ENCODE data around the gene MYH9. TPM values are rescaled to one million over a fixed set of nuclear protein-coding genes. Genes with fewer than 3 reads are reported as not detected.
"Not testable (repeated sequence)": the region's sequence is repeated elsewhere in the genome, so short reads cannot be mapped to it uniquely, and the experiment has no call there.

Gene MYH9
- polyA plus RNA-seq, 1 donor from 2014 or later: 7.1 TPM

DNA sequence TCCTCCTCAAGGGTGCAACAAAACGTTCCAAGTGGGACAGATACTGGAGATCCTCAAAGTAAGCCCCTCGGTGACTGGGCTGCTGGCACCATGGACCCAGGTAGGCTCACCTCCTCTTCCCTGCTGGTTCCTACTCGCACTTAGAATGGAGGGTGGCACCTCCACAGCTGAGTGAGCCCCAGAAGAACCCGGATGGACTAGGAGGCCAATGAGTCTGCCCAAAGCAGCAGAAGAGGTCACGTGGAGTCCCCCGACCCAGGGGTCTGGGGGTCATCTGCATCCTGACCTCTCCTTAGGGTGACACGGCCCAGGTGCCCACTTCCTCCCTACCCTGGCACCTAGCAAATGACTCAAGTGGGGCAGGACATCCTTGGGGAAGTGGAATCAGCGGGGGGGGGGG is 130.5 kb downstream of the MYH9 start:
- no peaks in the 10 kb centered on the region for H3K36me3 ChIP-seq (ENCODE audit: insufficient read depth, low read length)
- no peaks in the 10 kb centered on the region for H3F3A ChIP-seq (ENCODE audit: insufficient read depth, low read length, poor library complexity, severe bottlenecking)
- H3K9me2 ChIP-seq (ENCODE audit: insufficient read depth, low read length): no peaks in the 10 kb centered on the region
- H3K27me3 ChIP-seq (ENCODE audit: insufficient read depth, low read depth, low read length): no peaks in the 10 kb centered on the region
- no peak overlapping the region for H2AFZ ChIP-seq (ENCODE audit: low read depth, low read length)
- H3K4me3 ChIP-seq (ENCODE audit: low read length): no peak overlapping the region
- H3K9me3 ChIP-seq (ENCODE audit: low read length): no peaks in the 10 kb centered on the region
- H3K79me2 ChIP-seq (replicated peaks; ENCODE audit: insufficient read depth, low read length): no peaks in the 10 kb centered on the region
- no peaks in the 10 kb centered on the region for H4K20me1 ChIP-seq (ENCODE audit: insufficient read depth)
- H3K4me2 ChIP-seq (ENCODE audit: low read length): no peak overlapping the region
- no peak overlapping the region for H3K9ac ChIP-seq (ENCODE audit: low read length)
- H3K27ac ChIP-seq (ENCODE audit: low read length): no peak overlapping the region
- no peak for TF ChIP-seq MXI1 (conservative IDR thresholded peaks at IDR 0.05; ENCODE audit: poor library complexity, severe bottlenecking)
- TF ChIP-seq RAD21 (conservative IDR thresholded peaks at IDR 0.05): no peak
- TF ChIP-seq SMC3 (conservative IDR thresholded peaks at IDR 0.05; ENCODE audit: poor library complexity): no peak
- TF ChIP-seq, protein P1, sequence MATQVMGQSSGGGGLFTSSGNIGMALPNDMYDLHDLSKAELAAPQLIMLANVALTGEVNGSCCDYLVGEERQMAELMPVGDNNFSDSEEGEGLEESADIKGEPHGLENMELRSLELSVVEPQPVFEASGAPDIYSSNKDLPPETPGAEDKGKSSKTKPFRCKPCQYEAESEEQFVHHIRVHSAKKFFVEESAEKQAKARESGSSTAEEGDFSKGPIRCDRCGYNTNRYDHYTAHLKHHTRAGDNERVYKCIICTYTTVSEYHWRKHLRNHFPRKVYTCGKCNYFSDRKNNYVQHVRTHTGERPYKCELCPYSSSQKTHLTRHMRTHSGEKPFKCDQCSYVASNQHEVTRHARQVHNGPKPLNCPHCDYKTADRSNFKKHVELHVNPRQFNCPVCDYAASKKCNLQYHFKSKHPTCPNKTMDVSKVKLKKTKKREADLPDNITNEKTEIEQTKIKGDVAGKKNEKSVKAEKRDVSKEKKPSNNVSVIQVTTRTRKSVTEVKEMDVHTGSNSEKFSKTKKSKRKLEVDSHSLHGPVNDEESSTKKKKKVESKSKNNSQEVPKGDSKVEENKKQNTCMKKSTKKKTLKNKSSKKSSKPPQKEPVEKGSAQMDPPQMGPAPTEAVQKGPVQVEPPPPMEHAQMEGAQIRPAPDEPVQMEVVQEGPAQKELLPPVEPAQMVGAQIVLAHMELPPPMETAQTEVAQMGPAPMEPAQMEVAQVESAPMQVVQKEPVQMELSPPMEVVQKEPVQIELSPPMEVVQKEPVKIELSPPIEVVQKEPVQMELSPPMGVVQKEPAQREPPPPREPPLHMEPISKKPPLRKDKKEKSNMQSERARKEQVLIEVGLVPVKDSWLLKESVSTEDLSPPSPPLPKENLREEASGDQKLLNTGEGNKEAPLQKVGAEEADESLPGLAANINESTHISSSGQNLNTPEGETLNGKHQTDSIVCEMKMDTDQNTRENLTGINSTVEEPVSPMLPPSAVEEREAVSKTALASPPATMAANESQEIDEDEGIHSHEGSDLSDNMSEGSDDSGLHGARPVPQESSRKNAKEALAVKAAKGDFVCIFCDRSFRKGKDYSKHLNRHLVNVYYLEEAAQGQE (IDR thresholded peaks at IDR 0.05; ENCODE audit: borderline replicate concordance): no peak
- TF ChIP-seq POLR2AphosphoS5 (IDR thresholded peaks at IDR 0.05): no peak
- TF ChIP-seq, protein P2, sequence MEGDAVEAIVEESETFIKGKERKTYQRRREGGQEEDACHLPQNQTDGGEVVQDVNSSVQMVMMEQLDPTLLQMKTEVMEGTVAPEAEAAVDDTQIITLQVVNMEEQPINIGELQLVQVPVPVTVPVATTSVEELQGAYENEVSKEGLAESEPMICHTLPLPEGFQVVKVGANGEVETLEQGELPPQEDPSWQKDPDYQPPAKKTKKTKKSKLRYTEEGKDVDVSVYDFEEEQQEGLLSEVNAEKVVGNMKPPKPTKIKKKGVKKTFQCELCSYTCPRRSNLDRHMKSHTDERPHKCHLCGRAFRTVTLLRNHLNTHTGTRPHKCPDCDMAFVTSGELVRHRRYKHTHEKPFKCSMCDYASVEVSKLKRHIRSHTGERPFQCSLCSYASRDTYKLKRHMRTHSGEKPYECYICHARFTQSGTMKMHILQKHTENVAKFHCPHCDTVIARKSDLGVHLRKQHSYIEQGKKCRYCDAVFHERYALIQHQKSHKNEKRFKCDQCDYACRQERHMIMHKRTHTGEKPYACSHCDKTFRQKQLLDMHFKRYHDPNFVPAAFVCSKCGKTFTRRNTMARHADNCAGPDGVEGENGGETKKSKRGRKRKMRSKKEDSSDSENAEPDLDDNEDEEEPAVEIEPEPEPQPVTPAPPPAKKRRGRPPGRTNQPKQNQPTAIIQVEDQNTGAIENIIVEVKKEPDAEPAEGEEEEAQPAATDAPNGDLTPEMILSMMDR (IDR thresholded peaks at IDR 0.05; ENCODE audit: poor library complexity, severe bottlenecking): no peak
- no peak for TF ChIP-seq TAF1 (IDR thresholded peaks at IDR 0.05; ENCODE audit: low read depth)
- TF ChIP-seq EP300 (conservative IDR thresholded peaks at IDR 0.05; ENCODE audit: poor library complexity, severe bottlenecking): no peak
- no peak for TF ChIP-seq EZH2 (IDR thresholded peaks at IDR 0.05; ENCODE audit: borderline replicate concordance, insufficient read depth, low read length, poor library complexity, severe bottlenecking)

DNA sequence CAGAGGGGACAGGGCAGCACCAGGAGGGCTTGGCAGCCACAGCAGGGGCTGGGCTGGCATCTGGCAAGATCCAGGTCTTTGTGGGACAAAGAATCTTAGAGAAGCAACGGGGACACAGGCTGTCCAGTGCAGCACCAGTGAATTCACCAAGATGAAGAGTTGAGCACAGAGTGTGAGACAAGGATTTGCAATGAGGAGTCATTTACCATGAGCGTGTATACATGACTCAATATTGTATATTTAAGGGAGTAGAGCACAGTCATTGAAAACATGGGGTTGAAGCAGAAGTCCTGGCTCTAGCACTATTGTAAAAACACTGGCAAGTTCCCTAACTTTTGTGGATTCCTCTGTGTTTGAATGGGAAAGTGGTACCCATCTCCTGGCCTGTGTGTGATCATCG is 131.3 kb downstream of the MYH9 start:
- no peaks in the 10 kb centered on the region for H3K9me2 ChIP-seq (ENCODE audit: insufficient read depth, low read length)
- no peak overlapping the region for H3K4me3 ChIP-seq (ENCODE audit: low read length)
- H3K36me3 ChIP-seq (ENCODE audit: insufficient read depth, low read length): no peaks in the 10 kb centered on the region
- H3K9ac ChIP-seq (ENCODE audit: low read length): no peak overlapping the region
- no peaks in the 10 kb centered on the region for H4K20me1 ChIP-seq (ENCODE audit: insufficient read depth)
- no peaks in the 10 kb centered on the region for H3K79me2 ChIP-seq (replicated peaks; ENCODE audit: insufficient read depth, low read length)
- H3F3A ChIP-seq (ENCODE audit: insufficient read depth, low read length, poor library complexity, severe bottlenecking): no peaks in the 10 kb centered on the region
- no peak overlapping the region for H2AFZ ChIP-seq (ENCODE audit: low read depth, low read length)
- no peaks in the 10 kb centered on the region for H3K27me3 ChIP-seq (ENCODE audit: insufficient read depth, low read depth, low read length)
- TF ChIP-seq SMC3 (conservative IDR thresholded peaks at IDR 0.05; ENCODE audit: poor library complexity) (no peak), TAF1 (IDR thresholded peaks at IDR 0.05; ENCODE audit: low read depth) (no peak), EP300 (conservative IDR thresholded peaks at IDR 0.05; ENCODE audit: poor library complexity, severe bottlenecking) (no peak), POLR2AphosphoS5 (IDR thresholded peaks at IDR 0.05) (no peak), RAD21 (conservative IDR thresholded peaks at IDR 0.05) (no peak), MXI1 (conservative IDR thresholded peaks at IDR 0.05; ENCODE audit: poor library complexity, severe bottlenecking) (no peak)
- TF ChIP-seq, protein P1 (IDR thresholded peaks at IDR 0.05; ENCODE audit: borderline replicate concordance): no peak
- TF ChIP-seq, protein P2 (IDR thresholded peaks at IDR 0.05; ENCODE audit: poor library complexity, severe bottlenecking): no peak
- H3K9me3 ChIP-seq (ENCODE audit: low read length): no peaks in the 10 kb centered on the region
- H3K27ac ChIP-seq (ENCODE audit: low read length): no peak overlapping the region
- no peak overlapping the region for H3K4me2 ChIP-seq (ENCODE audit: low read length)

DNA sequence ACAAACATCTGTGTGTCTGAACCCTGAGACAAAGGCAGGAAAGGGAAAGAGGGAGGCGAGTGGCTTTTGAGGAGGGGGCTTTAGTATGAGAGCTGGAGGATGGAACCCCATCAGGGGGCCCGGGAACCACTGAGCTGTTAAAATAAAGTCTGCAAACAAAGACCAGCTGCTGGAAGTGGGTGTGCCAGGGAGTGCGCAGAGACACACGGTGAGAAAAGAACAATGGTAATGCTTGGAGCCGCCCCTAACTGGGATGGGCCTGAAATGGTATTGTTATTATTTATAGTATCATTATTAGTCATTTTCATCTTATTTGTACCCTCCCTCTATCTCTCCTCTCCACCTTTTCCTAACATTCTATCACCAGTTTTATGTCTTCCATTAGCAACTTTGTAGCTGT is 132.2 kb downstream of the MYH9 start:
- H3K4me3 ChIP-seq (ENCODE audit: low read length); H3K79me2 ChIP-seq (replicated peaks; ENCODE audit: insufficient read depth, low read length); H2AFZ ChIP-seq (ENCODE audit: low read depth, low read length); H3K9me2 ChIP-seq (ENCODE audit: insufficient read depth, low read length); H3K27ac ChIP-seq (ENCODE audit: low read length); H3K9ac ChIP-seq (ENCODE audit: low read length); H3F3A ChIP-seq (ENCODE audit: insufficient read depth, low read length, poor library complexity, severe bottlenecking); H3K27me3 ChIP-seq (ENCODE audit: insufficient read depth, low read depth, low read length); H4K20me1 ChIP-seq (ENCODE audit: insufficient read depth); H3K36me3 ChIP-seq (ENCODE audit: insufficient read depth, low read length); H3K9me3 ChIP-seq (ENCODE audit: low read length); H3K4me2 ChIP-seq (ENCODE audit: low read length): not testable (repeated sequence)
